RWPE1 (cell line): ENCODE measurements around the gene LTC4S.

Source experiments
- CTCF ChIA-PET: fragments of 350-600 bp; sonication (Branson Sonifier 250); formaldehyde crosslinking; extraction: SDS; loops from one replicate; lab custom pipeline; 2021; lab: Yijun Ruan, JAX
- POLR2A ChIA-PET: fragments of 400-600 bp; formaldehyde crosslinking; extraction: SDS; loops from one replicate; lab custom pipeline; 2020; ENCODE audit warnings: antibody characterized with exemption; ENCODE audit not compliant: low non-redundant PET; lab: Yijun Ruan, JAX
- DNase-seq: peaks from one replicate; pipeline ENCODE4 v3.0.0; 2012; ENCODE audit warnings: low spot score
- H3K27ac ChIP-seq: fragments of 450-650 bp; 2 replicates; pipeline ENCODE4 v1.5.1; 2017
- CTCF ChIP-seq: fragments of 450-650 bp; conservative IDR thresholded peaks from 2 replicates; pipeline ENCODE4 v1.5.1; 2017; ENCODE audit warnings: low read depth, mild to moderate bottlenecking

The LTC4S gene

DNA sequence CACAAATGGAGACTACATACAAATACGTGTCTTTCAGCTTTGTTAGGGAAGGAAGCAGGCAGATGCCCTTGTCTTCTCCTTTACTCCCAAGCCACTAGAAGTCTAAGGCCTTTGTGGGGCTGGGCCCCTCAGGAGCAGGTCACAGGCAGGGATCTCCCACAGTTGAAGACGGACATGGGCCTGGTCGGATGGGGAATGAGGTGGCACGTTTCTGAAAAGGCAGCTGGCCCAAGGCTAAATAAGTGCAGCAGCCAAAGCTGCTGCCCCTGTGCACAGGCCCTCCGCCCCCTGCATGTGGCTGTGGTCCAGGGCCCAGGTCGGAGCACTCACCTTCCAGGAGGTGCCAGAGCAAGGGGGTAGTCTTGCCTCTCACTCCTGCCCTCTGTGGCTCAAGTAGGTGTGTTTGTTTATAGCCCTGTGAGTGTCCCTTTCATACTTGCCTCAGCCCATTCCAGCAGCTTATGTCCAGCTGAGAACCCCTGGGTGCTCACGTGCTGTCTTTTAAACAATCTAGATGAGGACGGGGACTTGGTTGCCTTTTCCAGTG lies 28.7 kb downstream of the LTC4S start:
- TF ChIP-seq CTCF, result no peak
- no peak for DNase-seq
- ChIA-PET CTCF (interaction anchor here (0.5 to 1.0 kb wide), 5 partner anchors 10 to 550 kb away, joined by 3 to 6 read pairs (median 3); no protein-coding TSS in a partner anchor), POLR2A (interaction anchor here (0.7 kb wide), 2 partner anchors 8 to 15 kb away, joined by 3 to 4 read pairs; no protein-coding TSS in a partner anchor)
- peak overlapping the region; percentile 66 for H3K27ac ChIP-seq

GRCh38 chr5:179823937-179824744 lies 30.4 kb downstream of the LTC4S start:
- ChIA-PET CTCF (no interaction called here), POLR2A (no interaction called here)
- TF ChIP-seq CTCF, result no peak
- no peak for DNase-seq
- peak overlapping the region; percentile 66 for H3K27ac ChIP-seq

- POLR2A ChIA-PET, result no interaction called here
- no peak for DNase-seq
- no peak for TF ChIP-seq CTCF
- H3K27ac ChIP-seq, result peak overlapping the region; percentile 66
- CTCF ChIA-PET, result no interaction called here
Measured at GRCh38 chr5:179824745-179825112, 30.9 kb downstream of the LTC4S start.

- CTCF ChIA-PET, result no interaction called here
- POLR2A ChIA-PET, result no interaction called here
Measured at GRCh38 chr5:179825655-179826182, 31.9 kb downstream of the LTC4S start.

DNA sequence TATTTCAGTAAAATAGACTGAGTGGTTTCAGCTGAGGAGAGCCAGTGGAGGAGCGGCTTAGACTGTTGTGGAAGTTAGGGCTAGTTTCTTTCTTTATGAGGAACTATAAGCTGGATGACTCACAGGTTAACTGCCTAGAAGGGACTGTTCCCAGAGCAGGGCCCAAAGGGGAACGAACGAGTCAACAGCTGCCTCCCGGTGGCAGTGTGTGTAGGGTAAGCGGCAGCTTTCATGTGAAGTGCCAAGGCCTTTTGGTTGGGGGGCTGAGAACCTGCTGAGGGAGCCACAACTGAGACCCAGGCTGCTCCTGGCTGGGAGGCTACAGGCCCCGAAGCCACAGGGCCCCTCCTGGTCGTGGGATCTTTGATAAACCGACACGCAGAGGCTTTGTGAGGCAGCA lies 33.9 kb downstream of the LTC4S start:
- peak overlapping the region; percentile 66 for H3K27ac ChIP-seq
- TF ChIP-seq CTCF, result no peak
- ChIA-PET POLR2A (no interaction called here), CTCF (interaction anchor here (1.2 kb wide), 1 partner anchor 65 kb away, joined by 4 read pairs; no protein-coding TSS in a partner anchor)
- peak; percentile 41 for DNase-seq

More at GRCh38 chr5:179825655-179826182, 31.9 kb downstream of the LTC4S start:
- DNase-seq, result no peak
- peak overlapping the region; percentile 66 for H3K27ac ChIP-seq
- TF ChIP-seq CTCF, result no peak

- H3K27ac ChIP-seq, result peak overlapping the region; percentile 47
- no peak for TF ChIP-seq CTCF
- ChIA-PET CTCF (interaction anchor here (0.6 kb wide), 1 partner anchor 15 kb away, joined by 6 read pairs; no protein-coding TSS in a partner anchor), POLR2A (no interaction called here)
- no peak for DNase-seq
Measured at GRCh38 chr5:179828756-179829421, 35.1 kb downstream of the LTC4S start.
